Measurements from ENCODE around the gene TNS3.

GRCh38 chr7:47500103-47500563 is 81.8 kb downstream of the TNS3 start:
- no peak for TF ChIP-seq CTCF (IDR thresholded peaks at IDR 0.05; ENCODE audit: insufficient read depth, low read length)
- no peak for TF ChIP-seq POLR2AphosphoS5 (IDR thresholded peaks at IDR 0.05; ENCODE audit: low read depth)
- no peak for TF ChIP-seq REST (IDR thresholded peaks at IDR 0.05; ENCODE audit: insufficient replicate concordance, low read depth)
- TF ChIP-seq GABPA (IDR thresholded peaks at IDR 0.05; ENCODE audit: low read depth) = no peak

All from HL-60 (cell line).